Bronchial epithelial cell (primary cell): ENCODE data around the gene P2RY14. TPM values are rescaled to one million over a fixed set of nuclear protein-coding genes. Genes with fewer than 3 reads are reported as not detected.

Experiments
- DNase-seq: peaks from one replicate; pipeline ENCODE4 v3.0.0-alpha.2; 2010; ENCODE audit warnings: low read depth
- FAIRE-seq: peaks from 2 replicates; lab custom pipeline; 2011; peaks lifted over from hg19 to GRCh38; lab: Jason Lieb, UNC
- H3K27me3 ChIP-seq: 2 replicates; pipeline ENCODE4 v1.5.1; 2011; ENCODE audit warnings: low read length; ENCODE audit not compliant: control insufficient read depth, insufficient read depth
- H3K36me3 ChIP-seq: 2 replicates; pipeline ENCODE4 v1.5.1; 2011; ENCODE audit warnings: low read length; ENCODE audit not compliant: control insufficient read depth, insufficient read depth
- H3K4me3 ChIP-seq: 2 replicates; pipeline ENCODE4 v1.5.1; 2011; ENCODE audit warnings: mild to moderate bottlenecking, low read depth, low read length, control low read depth
- CTCF ChIP-seq: IDR thresholded peaks from 2 replicates; pipeline ENCODE4 v1.5.1; 2011; ENCODE audit warnings: mild to moderate bottlenecking, moderate library complexity, low read length, control low read depth, inconsistent platforms; ENCODE audit not compliant: insufficient read depth, severe bottlenecking
- total RNA-seq: library from RNA; depleted of rRNA; stranded (reverse); fragments of >200 nt; gene quantifications from 2 replicates; pipeline ENCODE4 v1.2.1, GENCODE V29; 2014

The P2RY14 gene
- total RNA-seq, 1 donor from 2014 or later: not detected

DNA sequence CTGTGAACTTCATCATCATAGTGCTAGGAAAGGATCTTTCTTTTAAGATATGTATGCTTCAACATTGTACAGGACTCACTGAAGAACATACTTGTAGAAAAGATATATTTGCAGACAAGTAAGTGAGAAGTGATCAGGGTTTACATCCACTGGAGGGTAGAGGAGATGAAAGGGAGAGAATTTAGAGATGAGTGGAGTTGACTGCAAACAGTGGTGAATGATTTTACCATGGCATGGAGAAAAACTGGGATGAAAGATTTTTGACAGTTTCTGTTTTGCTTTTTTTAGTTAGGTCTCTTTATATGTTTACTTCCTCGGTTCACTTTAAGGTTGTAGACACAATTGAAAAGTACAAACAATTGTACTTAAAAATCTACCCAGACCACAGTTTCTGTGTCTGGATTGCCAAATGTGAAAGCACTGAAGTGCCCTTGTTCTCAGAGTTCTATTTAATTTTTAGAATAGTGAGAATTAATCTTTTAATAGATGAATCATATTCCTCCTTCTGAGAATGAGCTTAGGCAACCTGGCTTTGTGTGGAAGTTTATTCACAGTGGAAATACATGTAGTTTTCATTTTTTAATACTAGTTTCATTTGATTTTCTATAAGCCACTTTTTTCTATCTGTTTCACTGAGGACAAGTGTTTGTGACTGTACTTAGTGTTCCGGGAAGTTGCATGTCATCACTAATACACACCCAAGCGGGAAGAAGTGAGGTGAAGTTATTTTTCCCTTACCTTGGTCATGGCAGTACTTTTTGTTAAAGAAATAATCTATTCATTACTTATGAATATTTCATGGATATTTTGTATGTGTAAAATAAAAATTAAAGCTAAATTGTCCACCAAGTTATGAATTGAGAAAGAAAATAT is 73.6 kb downstream of the P2RY14 start:
- Histone ChIP-seq H3K27me3 (no peaks in the 10 kb centered on the region), H3K4me3 (no peak overlapping the region), H3K36me3 (no peaks in the 10 kb centered on the region)
- no peak for TF ChIP-seq CTCF
- no peak for FAIRE-seq
- no peak for DNase-seq

- TF ChIP-seq CTCF: no peak
- Histone ChIP-seq H3K36me3 (no peaks in the 10 kb centered on the region), H3K4me3 (no peak within 1 kb of the TSS), H3K27me3 (no peaks in the 10 kb centered on the region)
- FAIRE-seq (no peak), DNase-seq (no peak)
Measured at GRCh38 chr3:151203051-151203420, 75.3 kb downstream of the P2RY14 start, which contains the start of gene GPR171. TSS of gene GPR171 (minus strand) at chr3:151203216. CDS start at chr3:151199386, 3,830 bp downstream.

DNA sequence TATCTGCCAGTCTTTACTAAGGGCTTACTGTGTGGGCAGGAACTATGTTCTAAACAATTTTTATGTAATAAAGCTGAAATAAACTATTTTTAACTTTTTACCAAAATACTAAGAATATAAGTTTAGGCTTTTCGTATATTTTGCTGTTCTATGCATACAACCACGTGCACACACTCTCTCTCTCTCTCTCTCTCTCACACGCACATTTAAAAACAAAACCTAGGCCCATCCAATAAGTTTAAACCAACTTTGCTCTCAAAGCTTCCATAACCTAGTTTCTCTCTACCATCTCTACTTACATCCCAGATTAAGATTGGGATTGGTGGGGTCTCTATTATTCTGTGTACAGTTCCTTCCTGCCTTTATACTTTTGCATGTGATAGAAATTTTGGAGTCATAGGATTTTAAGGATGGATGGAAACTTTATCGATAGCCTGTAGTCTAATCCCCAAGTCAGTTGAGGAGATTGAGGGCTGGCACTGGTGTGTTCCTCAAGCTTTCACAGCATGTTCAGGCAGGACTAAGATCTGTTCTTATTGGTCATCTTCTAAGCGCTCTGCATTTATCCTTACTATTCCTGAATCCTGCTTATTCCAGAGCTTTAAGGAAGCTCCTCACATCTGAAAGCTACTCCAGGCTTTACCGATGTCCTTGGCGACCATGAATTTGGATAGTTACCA is 77.2 kb downstream of the P2RY14 start:
- DNase-seq: no peak
- Histone ChIP-seq H3K4me3 (no peak overlapping the region), H3K36me3 (no peaks in the 10 kb centered on the region), H3K27me3 (no peaks in the 10 kb centered on the region)
- FAIRE-seq: no peak
- no peak for TF ChIP-seq CTCF

DNA sequence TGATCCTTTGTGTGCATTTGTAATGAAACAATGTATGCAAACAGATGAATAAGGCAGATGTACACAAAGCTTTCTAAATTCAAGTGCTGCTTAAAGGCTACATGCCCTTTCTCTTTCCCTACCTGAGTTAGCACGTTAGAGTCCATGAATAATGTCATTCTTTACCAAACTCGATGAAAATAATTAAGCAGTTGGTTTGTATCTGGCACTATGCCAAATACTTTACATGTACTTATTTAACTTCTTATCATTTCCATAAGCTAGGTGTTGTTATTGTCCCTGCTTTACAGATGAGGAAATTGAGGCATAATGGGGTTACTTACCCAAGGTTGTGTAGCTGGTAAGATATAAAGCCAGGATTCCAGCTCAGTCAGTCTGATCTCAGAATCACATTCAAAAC is 77.8 kb downstream of the P2RY14 start:
- no peak for DNase-seq
- Histone ChIP-seq H3K36me3 (no peaks in the 10 kb centered on the region), H3K27me3 (no peaks in the 10 kb centered on the region), H3K4me3 (no peak overlapping the region)
- no peak for FAIRE-seq
- no peak for TF ChIP-seq CTCF

DNA sequence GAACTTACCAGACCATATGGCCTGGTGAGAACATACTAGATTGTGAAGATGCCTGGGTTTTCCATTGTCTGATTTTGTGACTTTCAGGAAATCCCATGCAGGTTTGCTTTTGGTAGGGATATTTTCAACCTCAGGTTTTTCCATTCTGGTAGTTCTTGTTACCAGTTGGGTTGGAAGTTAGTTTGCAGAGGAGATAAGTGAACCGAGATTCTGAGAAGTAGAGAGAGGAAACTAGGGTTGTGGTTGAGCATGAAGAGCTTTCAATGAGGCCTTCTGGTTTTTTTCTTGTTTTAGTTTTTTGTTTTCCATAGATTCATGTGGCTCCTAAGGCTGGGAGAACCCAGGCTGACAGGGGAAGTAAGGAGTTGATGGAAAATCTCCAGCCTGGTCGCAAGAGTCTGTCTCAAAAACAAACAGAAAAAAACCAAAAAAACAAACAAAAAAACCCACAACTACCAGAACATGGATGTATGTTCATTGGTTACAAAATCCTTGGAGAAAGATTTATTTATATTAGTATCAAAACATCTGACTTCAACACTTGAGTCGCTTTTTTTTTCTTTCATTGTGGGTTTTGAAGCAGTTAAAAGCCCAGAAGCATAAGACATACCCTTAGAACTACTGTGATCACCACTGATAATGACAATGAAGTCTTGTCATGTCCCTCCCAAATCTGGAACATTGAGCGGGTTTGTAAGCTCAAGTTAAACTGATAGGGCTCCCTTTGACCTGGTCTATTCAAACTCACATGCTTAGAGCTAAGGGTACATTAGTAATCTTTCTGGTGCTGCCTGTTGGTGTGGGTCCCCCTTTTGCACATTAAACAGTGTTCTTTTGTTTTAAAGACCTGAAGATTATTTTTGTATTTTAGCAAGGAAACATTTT is 78.5 kb downstream of the P2RY14 start:
- no peaks in the 10 kb centered on the region for H3K27me3 ChIP-seq
- no peaks in the 10 kb centered on the region for H3K36me3 ChIP-seq
- no peak overlapping the region for H3K4me3 ChIP-seq
- no peak for FAIRE-seq
- no peak for TF ChIP-seq CTCF
- no peak for DNase-seq
